GM19328 (cell line): Measurements from ENCODE around the gene RSPH1.

Source experiments
- ATAC-seq: cut with Tn5 transposase; IDR thresholded peaks from one replicate; pipeline ENCODE4 v1.9.1; 2021; ENCODE audit warnings: mild to moderate bottlenecking, moderate library complexity; ENCODE audit not compliant: unreplicated experiment

The RSPH1 gene

GRCh38 chr21:42451941-42452340 lies 44.1 kb downstream of the RSPH1 start:
- ATAC-seq: no peak

DNA sequence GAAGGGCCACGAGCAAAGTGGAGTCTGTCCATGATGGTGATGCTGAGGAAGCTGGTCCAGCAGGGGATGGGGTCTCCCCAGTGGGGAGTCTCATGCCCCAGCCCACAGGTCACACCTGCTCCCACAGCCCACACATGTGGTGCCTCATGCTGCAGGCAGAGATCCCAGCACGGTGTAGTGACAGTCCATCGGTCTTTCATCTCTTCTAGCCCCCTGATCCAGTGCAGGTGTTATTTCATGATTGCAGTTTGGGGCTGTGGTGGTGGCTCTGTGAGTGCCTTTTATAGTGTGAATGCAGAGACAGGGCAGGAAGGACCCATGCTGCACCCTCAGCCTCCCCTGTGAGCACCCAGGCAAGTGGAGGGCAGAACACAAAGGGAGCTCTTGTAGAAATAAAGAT lies 47.3 kb downstream of the RSPH1 start:
- no peak for ATAC-seq

DNA sequence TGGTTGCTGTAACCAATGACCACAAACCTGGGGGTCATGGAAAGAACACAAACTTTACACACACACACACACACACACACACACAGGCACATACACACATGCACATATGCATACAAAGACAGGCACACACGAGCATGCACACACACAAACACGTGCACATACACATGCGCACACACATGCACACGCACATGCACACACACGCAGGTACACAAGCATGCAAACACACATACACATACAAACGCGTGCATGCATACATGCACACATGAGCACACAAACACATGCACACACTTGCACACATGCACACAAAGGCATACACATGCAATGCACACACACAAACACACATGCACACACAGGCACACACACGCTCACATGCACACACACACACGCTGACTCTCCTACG lies 48.3 kb downstream of the RSPH1 start:
- no peak for ATAC-seq

GRCh38 chr21:42447182-42447581 lies 48.8 kb downstream of the RSPH1 start:
- ATAC-seq: no peak

- no peak for ATAC-seq
Observed at GRCh38 chr21:42446531-42446930, 49.5 kb downstream of the RSPH1 start.

GRCh38 chr21:42445311-42445710 lies 50.7 kb downstream of the RSPH1 start:
- ATAC-seq: no peak

- ATAC-seq: no peak
Observed at GRCh38 chr21:42444745-42445059, 51.3 kb downstream of the RSPH1 start.

- no peak for ATAC-seq
Observed at GRCh38 chr21:42443876-42444744, 51.9 kb downstream of the RSPH1 start.

GRCh38 chr21:42443181-42443785 lies 52.7 kb downstream of the RSPH1 start:
- ATAC-seq: no peak

DNA sequence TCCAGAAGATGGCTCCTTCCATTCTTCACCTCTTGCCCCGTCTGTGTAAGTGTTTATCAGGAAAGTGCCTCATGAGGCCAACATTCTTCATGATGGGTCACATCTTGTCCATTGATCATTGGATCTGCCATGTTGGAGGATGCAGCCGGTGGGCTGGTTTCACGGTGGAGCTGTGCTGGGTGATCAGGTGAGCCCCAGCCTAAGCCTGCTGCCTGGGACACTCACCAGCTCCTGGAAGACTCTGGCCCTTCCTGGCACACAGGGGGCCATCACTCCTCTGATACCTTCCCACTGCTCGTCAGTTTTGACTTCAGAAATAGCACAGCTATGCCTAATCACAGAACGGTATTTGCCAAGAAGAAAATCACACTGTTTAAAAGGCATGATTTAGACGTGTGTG lies 54.1 kb downstream of the RSPH1 start:
- ATAC-seq: no peak

GRCh38 chr21:42440187-42440792 lies 55.7 kb downstream of the RSPH1 start:
- no peak for ATAC-seq

DNA sequence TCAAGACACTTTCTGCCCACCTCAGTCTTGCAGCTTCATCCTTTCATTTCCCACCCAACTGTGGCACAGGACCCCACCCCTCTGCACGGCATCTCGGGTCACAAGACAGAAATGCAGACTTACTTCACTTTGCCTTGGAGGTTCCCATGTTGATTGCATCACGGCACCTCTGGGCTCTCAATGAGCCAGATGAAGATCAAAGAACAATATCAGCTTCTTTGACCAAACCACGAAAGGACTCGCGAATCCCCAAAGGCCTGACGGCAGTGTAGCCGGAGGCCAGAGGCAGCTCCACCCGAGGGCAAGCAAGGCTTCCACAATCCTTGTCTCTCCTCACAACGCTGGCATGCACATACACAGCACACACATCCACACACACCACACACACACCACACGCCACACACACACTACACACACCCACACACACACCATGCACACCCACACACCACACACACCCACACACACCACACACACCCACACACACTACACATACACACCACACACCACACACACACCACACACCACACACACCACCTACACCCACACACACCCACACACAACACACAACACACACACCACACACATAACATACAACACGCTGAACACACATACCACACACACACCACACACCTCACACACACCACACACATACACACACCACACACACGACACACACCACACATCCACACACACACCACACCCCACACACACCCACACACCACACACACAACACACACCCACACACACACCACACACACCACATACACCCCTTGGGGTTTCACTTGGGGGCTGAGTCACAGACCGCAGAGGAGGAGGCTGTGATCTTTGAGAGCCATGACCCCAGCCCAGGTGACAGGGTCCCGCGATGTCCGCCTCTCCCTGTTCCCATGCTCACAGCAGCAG lies 56.5 kb downstream of the RSPH1 start:
- no peak for ATAC-seq

DNA sequence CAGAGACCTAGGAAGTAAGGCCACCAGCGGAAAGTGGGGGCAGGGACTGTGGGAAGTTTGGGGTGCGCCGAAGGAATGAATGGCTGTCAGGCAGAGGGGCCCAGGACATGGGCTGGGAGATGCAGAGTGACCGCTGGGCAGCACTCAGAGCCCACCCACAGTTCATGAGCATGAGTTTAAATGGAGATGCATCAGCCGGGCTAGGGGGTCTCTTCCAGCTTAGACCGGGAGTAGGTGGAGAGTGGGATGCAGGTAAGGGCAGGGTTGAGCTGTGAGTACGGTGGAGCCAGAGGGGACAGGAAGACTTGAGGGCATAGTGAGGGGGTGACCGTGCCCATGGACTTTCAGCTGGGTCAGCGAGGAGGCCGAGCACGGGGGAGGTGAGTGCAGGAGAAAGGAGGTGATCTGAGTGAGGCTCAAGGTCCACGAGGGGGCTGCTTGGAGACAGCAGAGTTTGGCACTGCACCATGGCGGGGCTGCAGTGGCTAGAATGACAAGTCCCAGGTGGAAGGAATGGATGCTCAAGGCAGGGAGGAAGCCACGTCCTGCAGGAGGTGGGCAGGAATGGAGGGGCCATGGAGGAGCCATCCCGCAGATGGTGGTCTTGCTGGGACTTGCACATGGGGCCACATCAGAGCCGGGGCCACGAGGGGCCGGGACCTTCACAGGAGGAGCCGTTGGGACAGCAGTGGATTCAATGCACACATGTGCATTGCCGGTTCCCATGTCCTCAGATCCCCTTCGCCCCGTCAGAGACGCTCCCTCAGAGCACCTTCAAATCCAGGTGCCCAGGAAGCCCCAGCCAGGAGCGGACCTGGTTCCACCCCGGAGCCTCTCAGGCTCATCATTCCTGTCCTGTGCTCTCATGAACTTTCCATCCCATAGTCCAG lies 57.5 kb downstream of the RSPH1 start:
- ATAC-seq: no peak

DNA sequence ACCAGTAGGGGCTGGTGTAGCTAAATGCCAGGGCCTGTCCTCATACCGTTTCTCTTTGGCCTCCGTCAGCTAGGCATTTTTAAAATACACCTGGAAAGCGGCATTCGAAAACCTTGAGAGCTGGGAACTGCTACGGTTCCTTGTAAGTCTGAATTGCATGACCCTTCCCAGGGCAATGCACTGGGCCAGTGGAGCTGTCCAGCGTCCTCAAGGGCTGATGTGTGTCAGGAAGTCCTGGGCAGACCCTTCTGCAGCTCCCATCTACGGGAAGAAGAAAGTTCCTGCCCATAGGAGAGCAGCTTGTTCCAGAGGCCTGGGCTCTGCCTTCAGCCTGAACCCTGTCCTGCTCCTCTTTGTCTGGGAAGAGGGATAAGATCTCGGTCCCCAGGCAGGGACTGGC lies 58.2 kb downstream of the RSPH1 start:
- ATAC-seq: no peak

GRCh38 chr21:42436914-42437313 lies 59.1 kb downstream of the RSPH1 start:
- no peak for ATAC-seq

DNA sequence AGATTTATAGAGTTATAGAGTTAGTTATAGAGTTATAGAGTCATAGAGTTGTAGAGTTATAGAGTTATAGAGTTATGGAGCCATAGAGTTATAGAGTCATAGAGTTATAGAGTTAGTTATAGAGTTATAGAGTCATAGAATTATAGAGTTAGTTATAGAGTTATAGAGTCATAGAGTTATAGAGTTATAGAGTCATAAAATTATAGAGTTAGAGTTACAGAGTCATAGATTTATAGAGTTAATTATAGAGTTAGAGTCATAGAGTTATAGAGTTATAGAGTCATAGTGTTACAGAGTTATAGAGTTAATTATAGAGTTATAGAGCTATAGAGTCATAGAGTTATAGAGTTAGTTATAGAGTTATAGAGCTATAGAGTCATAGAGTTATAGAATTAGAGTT lies 60.2 kb downstream of the RSPH1 start:
- no peak for ATAC-seq

GRCh38 chr21:42435401-42435800 lies 60.6 kb downstream of the RSPH1 start:
- no peak for ATAC-seq

GRCh38 chr21:42434884-42435283 lies 61.1 kb downstream of the RSPH1 start:
- ATAC-seq: no peak

DNA sequence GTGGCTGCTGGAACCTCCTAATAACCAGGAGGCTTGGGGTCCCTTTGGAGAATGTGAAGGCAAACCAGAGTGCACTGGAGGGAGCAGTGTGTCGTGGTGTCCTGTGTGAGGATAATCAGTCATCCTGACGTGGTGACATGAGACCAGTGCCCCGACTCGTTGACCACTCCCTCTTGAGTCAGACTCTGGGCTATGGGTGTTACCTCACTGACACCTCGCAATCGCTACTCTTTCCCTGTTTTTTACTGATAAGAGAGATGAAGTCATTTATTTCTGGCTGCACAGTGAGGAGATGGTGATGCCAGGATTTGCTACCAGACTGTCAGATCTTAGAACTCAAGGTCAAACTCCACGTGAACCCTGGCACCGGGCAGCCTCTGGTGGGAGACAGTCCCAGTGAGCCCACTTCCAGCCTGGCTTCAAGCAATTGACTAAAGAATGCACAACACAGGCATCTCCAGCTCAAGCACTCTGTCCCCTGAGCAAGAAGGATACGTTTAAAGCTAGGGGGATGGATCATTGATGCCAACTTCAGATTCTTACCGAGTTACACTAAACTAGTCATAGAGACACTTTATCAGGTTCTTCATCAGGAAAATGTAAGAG lies 62.0 kb downstream of the RSPH1 start:
- ATAC-seq: no peak

DNA sequence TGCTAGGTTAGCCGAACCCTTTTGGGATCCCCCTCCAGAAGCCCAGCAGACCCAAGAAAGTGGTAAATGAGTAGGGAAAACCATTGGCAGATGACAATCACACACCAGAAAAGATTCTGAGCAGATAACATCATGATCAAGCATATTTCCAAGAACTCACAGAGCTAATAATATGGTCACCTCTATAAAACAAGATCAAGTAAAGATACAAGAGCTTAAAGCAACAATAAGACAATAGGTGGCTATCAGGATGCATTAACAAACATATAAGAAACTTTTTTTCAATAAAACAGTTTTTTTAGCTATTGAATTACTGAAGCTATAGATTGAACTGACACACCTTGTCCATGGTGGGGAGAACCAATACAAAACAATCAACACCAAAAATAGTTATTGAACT lies 63.3 kb downstream of the RSPH1 start:
- no peak for ATAC-seq
